Activated T-cell treated with anti-CD3 and anti-CD28 coated beads, Interleukin-2, amount 50 U/mL, for 48 hours (primary cell): ENCODE results near the gene JHY.
A peak's percentile ranks its signal among the peaks of the same experiment; 100 is the strongest.

ENCODE experiments used
- DNase-seq, 2 experiments: peaks; one replicate each; pipeline ENCODE4 v3.0.0-alpha.2; 2020

Gene JHY

GRCh38 chr11:122872046-122872445 lies 10.5 kb upstream of the JHY start:
- DNase-seq, result no peak

DNA sequence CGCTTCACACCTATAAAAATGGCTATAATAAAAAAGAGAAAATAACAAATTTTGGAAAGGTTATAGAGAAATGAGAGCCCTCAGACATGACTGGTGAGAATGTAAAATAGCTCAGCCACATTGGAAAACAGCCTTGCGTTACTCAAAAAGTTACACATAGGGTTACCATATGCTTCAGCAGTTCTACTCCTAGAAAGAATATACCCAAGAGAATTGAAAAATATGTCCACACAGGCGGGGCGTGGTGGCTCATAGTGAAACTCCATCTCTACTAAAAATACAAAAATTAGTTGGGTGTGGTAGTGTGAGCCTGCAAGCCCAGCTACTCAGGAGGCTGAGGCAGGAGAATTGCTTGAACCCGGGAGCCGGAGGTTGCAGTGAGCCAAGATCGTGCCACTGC lies 7.6 kb upstream of the JHY start:
- DNase-seq, result no peak

GRCh38 chr11:122877732-122878131 lies 4.8 kb upstream of the JHY start:
- no peak for DNase-seq

- DNase-seq, result no peak
Observed at GRCh38 chr11:122879785-122880184, 2.8 kb upstream of the JHY start.

DNA sequence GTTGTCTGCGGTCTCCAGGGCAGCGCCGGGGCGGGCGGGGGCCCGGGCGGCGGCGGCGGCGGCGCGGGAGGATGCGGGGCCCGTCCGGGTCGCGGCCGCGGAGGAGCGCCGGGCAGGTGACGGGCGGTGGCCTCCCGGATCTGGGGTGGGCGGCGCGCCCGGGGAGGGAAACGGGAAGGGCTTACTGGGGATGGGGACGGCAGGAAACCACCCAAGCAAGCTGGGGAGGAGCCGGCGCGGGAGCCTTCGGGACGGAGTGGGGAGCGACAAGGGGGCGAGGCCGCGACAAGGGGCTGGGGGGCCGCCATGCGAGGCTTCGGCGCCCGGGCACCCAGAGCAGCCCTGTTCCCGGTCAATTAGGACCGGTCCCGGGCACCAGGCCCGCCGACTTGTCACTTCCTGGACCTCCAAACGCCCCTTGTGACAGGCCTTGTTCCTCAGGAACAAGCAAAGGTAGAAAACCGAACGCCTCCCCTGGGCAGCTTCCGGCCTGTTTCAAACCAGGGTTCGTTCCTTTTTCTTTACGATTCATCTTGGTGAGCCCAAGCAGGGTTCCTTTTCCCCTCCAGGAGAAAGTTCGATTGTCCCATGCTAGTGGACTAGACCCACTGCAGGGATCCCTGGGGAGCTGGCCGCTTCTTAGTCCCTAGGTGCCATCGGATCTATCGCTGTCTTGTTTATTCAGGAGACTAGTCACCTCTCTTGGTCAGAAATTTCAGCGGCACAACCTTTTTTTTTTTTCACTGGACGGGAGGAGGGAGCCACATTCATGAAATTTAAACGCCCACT lies 492 bp downstream of the JHY start:
- DNase-seq, result peak; percentile 61 to 68

GRCh38 chr11:122883646-122883979 lies 1.1 kb downstream of the JHY start:
- no peak for DNase-seq

GRCh38 chr11:122888162-122888561 lies 5.6 kb downstream of the JHY start:
- no peak for DNase-seq

DNA sequence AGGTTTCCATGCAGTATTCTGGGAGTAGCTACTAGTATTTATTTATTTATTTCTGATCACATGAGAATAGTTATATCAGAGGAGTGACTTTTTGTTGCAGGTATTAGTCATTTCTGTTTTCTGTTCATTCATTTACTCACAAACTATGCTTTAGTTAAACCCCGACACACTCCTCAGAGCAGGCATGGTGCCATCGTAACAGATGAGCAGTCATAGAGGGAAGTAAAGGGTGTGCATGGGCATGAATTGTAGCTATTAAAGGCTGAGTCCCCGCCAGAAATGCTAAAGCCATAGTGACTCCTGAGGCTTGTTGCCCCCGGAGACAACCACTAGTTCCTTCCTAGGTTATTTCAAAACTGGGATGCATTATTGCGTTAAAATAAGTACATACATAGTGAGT lies 10.6 kb downstream of the JHY start:
- no peak for DNase-seq

- no peak for DNase-seq
Observed at GRCh38 chr11:122895563-122895962, 13.0 kb downstream of the JHY start.

- no peak for DNase-seq
Observed at GRCh38 chr11:122897606-122898210, 15.1 kb downstream of the JHY start.

DNA sequence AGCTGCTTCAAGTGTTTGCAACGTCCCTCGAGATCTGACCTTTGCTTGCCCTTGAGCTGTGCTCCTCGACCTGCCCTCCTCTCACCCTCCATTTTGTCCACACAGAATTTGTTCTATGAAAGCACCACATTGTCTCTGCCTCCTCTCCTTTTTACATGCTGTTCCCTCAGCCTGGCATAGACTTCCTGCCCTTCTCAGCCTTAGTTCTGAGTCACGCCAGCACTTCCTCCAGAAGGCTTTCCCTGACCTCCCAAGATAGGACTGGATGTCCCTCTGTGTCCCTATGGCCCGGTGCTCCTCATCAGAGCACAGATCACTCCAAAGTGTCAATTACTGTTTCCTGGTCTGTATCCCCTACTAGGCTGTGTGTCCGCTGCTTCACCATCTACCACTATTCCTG lies 16.2 kb downstream of the JHY start:
- no peak for DNase-seq

- DNase-seq, result no peak
Observed at GRCh38 chr11:122900587-122901202, 18.1 kb downstream of the JHY start.

- DNase-seq, result no peak
Observed at GRCh38 chr11:122902951-122903350, 20.4 kb downstream of the JHY start.

DNA sequence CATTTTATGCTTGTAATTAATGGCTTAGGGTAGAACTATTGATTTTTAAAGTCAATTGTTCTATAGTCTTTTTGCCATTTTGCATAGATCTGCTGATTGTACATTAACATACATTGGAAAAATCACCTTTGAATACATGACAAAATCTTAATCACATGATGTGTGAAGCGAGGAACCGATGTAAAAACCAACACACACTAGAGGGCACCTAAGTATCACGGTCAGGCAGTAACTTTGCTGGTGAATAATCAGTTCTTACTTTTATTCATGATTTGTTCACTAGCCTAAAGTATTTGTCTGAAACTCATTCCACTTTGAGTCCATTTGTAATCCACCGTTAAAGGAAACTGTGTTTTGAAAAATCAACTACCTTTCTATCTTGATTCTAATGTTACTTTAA lies 28.2 kb downstream of the JHY start:
- no peak for DNase-seq

GRCh38 chr11:122917311-122917710 lies 34.8 kb downstream of the JHY start:
- no peak for DNase-seq

DNA sequence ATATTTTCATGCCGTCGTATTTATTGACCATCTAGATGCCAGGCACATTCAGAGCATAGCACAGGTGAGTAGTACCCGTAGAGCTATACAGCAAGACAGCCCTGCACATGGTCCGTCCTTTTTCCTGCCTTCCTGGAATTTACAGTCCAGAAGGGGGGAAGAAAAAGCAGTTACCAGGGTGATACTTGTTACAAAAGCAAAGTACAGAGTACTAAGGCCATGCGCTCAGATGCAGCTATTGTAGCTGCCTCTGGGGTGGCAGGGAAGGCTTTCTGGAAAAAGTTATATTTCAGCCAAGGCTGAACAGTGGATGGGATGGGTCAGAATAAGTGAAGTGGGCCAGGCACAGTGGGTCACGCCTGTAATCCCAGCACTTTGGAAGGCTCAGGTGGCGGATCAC lies 36.2 kb downstream of the JHY start:
- DNase-seq, result no peak

GRCh38 chr11:122920579-122920978 lies 38.0 kb downstream of the JHY start:
- no peak for DNase-seq

GRCh38 chr11:122922893-122923292 lies 40.3 kb downstream of the JHY start:
- no peak for DNase-seq

GRCh38 chr11:122923302-122923701 lies 40.7 kb downstream of the JHY start:
- DNase-seq, result no peak

GRCh38 chr11:122931510-122931909 lies 49.0 kb downstream of the JHY start:
- no peak for DNase-seq

GRCh38 chr11:122933416-122933815 lies 50.9 kb downstream of the JHY start:
- no peak for DNase-seq

- DNase-seq, result no peak
Observed at GRCh38 chr11:122937983-122938382, 55.4 kb downstream of the JHY start.

- no peak for DNase-seq
Observed at GRCh38 chr11:122938557-122938956, 56.0 kb downstream of the JHY start.

DNA sequence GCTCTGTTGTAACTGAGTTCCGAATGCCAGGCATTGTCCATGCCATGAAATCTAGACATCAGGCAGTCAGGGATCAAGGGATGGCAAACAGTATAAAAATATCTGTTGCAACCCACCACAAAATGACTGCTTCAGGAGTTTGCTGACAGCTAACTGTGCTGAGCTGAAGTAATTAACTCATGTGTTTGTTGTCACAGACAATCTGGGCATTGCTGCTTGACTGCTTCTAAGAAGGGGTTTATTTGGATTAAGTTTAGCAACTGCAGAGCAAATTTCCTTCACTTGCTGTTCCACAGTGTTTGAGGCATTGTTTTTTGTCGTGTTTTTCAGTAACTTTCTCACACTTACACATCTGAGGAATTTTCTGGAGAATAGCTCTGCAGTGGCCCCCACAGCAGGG lies 68.7 kb downstream of the JHY start:
- no peak for DNase-seq

- no peak for DNase-seq
Observed at GRCh38 chr11:122954455-122954854, 71.9 kb downstream of the JHY start.
